Smooth muscle cell of bladder (primary cell): ENCODE measurements around the gene TAS2R30. TPM values are rescaled to one million over a fixed set of nuclear protein-coding genes. Genes with fewer than 3 reads are reported as not detected.

Source experiments
- total RNA-seq: library from RNA; depleted of rRNA; stranded (reverse); fragments of >200 nt; gene quantifications from 2 replicates; pipeline ENCODE4 v1.2.3, GENCODE V29; 2014

The TAS2R30 gene, protein sequence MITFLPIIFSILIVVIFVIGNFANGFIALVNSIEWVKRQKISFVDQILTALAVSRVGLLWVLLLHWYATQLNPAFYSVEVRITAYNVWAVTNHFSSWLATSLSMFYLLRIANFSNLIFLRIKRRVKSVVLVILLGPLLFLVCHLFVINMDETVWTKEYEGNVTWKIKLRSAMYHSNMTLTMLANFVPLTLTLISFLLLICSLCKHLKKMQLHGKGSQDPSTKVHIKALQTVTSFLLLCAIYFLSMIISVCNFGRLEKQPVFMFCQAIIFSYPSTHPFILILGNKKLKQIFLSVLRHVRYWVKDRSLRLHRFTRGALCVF
- 2.9 and 3.3 TPM in 2 replicates for total RNA-seq

DNA sequence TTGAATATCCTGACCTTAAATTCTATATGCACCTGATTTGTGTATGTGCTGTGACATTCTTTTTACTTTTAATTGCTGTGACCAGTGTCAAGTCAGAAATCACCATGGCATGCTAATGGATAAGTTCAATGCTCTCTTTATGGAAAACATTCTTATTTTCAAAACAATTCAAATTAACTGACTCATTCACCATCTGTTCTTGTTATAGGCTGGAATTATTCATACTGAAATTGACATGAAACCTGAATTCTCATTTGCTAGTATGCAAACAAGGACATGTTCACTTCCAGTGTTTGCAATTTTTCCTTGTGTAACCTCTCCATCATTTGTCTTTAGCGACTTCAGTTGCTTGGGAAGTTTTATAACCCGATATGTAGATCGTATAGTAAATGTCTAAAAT lies at the start of gene TAS2R30:
TSS of gene TAS2R30 (minus strand) at position 340 of the 400 bp plus-strand sequence. CDS start 400 bp downstream, outside the sequence.

DNA sequence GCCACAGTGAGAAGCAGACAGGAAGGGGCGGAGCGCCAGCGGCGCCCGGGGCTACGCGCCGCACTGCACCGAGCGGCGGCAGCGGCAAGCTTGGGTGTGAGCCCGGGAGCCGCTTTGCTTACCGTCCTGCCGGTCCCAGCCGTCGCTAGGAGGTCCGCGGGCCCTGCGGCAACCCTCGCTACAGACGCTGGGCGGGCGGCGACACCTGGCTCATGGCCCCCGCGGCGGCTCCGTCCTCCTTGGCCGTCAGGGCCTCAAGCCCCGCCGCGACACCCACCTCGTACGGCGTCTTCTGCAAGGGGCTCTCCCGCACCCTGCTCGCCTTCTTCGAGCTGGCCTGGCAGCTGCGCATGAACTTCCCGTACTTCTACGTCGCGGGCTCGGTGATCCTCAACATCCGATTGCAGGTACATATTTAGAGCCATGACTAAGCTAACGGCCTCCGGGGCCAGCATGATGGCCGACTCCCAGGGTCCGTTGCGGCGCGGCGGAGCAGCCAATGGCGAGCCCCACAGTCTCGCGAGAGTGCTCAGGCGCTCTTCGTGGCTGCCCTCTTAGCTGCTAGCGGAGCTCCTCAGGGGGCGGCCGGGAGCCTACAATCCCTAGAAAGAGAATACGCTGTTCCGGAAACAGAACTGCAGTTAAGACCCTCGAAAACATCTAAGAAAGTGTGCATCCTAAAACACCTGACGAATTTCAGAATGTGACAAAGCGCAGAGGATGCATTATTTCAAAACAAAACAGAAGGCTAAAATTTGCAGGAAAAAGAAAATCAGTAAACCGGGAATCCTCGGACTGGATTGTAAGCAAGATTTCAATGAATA lies 36.9 kb upstream of the TAS2R30 start, which contains the start of gene SMIM10L1:
TSS of gene SMIM10L1 (plus strand) at position 50 of the 824 bp plus-strand sequence. CDS start at position 213, 163 bp downstream.

DNA sequence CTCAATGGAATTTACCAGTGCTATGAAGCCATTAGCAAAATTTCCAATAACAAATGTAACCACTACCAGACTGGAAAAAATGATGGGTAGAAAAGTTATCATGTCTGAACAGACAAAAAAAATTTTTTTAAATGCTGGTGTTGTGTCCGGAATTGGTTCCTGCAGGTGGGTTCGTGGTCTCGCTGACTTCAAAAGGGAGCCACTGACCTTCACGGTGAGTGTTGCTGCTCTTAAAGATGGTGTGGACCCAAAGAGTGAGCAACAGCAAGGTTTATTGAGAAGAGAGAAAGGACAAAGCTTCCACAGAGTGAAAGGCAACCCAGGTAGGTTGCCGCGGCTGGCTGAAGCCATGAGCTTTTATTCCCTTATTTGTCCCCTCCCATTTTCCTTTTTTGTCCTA lies 42.3 kb downstream of the TAS2R30 start, which contains the start of gene TAS2R43:
TSS of gene TAS2R43 (minus strand) at position 186 of the 400 bp plus-strand sequence. CDS start at position 102, 84 bp downstream.

Other genes starting within 250 kb of the TAS2R30 start
- gene TAS2R13, start 225.1 kb downstream of the TAS2R30 start, total RNA-seq, result 0.65 and 0.85 TPM in 2 replicates
- gene PRH2, start 205.4 kb downstream of the TAS2R30 start, total RNA-seq, result 0.14 and 0.18 TPM in 2 replicates
- gene TAS2R14, start 195.4 kb downstream of the TAS2R30 start, total RNA-seq, result 1.7 and 2.4 TPM in 2 replicates
- gene TAS2R50, start 147.7 kb downstream of the TAS2R30 start, total RNA-seq, result 2.1 and 2.4 TPM in 2 replicates
- 2.2 and 2.4 TPM in 2 replicates for gene TAS2R20, start 136.3 kb downstream of the TAS2R30 start, total RNA-seq
- 4.0 and 4.1 TPM in 2 replicates for gene TAS2R19, start 112.0 kb downstream of the TAS2R30 start, total RNA-seq
- 2.4 and 3.7 TPM in 2 replicates for gene TAS2R31, start 103.2 kb downstream of the TAS2R30 start, total RNA-seq
- gene TAS2R46, start 72.3 kb downstream of the TAS2R30 start, total RNA-seq, result 1.3 and 1.8 TPM in 2 replicates
- gene TAS2R43, start 42.3 kb downstream of the TAS2R30 start, total RNA-seq, result 1.3 TPM in 1 of 2 replicates, not detected in the other
- 4.7 and 5.3 TPM in 2 replicates for gene SMIM10L1, start 36.5 kb upstream of the TAS2R30 start, total RNA-seq
- not detected in 2 replicates for gene TAS2R42, start 52.3 kb upstream of the TAS2R30 start, total RNA-seq
- gene PRB3, start 135.1 kb upstream of the TAS2R30 start, total RNA-seq, result not detected in 2 replicates
- not detected in 2 replicates for gene PRB4, start 175.8 kb upstream of the TAS2R30 start, total RNA-seq